DMS79 (cell line): Measurements from ENCODE around the gene LCN12.

Source experiments
- DNase-seq: peaks from one replicate; lab custom pipeline; 2025; lab: John Stamatoyannopoulos, UW

LCN12 gene, protein sequence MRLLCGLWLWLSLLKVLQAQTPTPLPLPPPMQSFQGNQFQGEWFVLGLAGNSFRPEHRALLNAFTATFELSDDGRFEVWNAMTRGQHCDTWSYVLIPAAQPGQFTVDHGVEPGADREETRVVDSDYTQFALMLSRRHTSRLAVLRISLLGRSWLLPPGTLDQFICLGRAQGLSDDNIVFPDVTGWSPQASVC

DNA sequence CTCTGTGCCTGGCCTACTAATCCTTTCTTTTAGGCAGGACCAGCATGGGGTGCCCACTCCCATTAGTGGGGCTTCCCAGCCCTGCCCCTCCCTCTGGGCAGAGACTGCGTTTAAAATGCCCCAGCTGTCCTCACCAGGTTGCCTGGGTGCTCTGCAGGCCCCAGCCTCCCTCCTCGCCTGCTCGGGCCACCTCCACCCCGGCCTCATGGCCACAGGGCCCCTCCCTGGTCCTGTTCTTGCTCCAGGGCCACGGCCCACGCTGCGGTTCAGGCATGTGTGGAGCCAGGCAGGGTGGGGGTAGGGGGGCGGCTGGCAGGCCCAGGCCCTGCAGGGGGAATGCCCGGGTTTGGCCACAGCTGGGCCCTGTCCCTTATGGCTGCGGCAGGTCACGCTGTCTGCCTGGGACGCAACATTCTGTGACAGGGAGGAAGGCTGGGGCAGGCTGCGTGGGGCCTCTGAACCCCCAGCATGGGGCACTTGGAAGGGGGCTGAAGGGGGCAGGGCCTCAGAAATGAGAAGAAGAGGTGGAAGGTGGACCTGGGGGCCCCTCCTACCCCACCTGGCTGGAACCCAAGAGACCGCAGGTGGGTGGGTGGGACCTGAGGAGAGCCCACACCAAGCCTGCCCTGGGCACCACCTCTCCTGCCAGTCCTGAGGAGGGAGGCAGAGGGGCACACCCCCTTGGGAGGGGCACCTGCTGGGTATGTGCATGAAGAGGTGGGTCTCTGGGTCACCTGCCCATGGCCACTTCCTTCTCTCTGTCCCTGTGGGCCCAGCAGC is at the start of gene LCN12:
Gene LCN12, plus strand, starts transcription at position 733 of the 780 bp plus-strand sequence. CDS start 55 bp downstream, outside the sequence.
- DNase-seq, result no peak

DNA sequence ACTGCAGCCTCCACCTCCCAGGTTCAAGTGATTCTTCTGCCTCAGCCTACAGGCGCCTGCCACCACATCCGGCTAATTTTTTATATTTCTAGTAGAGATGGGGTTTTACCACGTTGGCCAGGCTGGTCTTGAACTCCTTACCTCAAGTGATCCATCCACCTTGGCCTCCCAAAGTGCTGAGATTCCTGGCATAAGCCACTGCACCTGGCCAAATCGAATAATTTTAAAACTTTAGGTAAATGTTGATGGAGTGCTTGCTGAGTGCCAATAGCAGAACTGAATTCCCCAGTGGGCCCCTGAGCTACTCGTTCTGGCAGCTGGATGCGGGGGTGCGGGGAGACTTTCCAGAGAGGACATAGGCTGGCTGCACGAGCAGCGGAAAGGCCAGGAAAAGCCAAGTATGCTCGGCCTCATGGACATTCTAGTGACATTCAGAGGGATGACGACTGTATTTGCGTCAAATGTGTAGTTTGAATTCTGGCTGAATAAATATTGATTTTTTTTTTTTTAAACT is 49.0 kb upstream of the LCN12 start:
- DNase-seq, result no peak

DNA sequence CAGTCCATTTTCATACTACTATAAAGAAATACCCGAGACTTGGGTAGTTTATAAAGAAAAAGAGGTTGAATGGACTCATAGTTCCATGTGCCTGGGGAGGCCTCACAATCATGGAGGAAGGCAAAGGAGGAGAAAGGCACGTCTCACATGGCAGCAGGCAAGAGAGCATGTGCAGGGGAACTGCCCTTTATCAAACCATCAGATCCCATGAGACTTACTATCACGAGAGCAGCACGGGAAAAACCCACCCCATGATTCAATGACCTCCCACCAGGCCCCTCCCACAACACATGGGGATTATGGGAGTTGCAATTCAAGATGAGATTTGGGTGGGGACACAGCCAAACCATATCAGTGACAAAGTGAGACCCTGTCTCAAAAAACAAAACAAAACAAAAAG is 45.8 kb upstream of the LCN12 start:
- no peak for DNase-seq

DNA sequence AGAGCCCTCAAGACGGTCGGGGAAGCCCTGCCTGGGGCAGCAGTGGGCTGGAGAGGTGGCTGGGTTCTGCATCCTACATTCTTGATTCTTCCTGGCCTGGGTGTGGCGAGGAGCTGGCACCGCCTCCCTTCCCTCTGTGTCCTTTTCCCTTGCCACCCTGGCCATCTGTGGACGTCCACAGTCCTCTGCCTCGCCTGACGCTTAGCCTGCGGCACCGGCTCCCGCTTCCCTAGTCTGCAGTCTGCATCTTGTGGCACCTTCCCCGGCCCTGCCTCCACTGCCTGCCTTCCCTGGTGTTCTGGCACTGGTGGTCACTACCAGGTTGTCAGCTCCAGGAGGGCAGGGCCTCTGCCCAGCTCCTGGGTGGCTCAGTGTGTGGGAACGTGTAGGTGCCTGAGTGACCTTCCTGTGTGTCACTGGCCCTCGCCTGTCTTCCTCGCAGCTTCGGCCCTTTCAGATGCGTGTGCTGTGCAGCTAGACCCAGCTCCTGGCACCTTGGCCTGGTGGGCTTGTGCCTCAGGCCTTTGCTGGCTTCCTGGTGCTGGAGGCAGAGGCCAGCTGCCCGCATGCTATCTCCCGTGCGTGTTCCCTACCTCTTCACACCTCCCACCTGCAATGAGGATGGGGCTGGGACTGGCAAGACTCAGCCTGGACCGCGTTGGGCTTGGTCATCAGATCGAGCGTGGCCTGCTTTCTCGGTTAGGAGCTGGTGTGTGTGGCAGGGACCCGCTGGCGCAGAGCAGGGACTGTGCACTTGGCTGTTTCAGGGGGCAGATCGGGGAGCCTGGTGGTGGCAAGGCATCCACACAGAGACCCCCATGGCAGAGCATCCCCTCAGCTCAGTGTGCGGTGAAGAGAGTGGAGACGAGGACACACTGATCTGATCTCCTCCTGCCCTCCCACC is 44.8 kb upstream of the LCN12 start:
- no peak for DNase-seq

DNA sequence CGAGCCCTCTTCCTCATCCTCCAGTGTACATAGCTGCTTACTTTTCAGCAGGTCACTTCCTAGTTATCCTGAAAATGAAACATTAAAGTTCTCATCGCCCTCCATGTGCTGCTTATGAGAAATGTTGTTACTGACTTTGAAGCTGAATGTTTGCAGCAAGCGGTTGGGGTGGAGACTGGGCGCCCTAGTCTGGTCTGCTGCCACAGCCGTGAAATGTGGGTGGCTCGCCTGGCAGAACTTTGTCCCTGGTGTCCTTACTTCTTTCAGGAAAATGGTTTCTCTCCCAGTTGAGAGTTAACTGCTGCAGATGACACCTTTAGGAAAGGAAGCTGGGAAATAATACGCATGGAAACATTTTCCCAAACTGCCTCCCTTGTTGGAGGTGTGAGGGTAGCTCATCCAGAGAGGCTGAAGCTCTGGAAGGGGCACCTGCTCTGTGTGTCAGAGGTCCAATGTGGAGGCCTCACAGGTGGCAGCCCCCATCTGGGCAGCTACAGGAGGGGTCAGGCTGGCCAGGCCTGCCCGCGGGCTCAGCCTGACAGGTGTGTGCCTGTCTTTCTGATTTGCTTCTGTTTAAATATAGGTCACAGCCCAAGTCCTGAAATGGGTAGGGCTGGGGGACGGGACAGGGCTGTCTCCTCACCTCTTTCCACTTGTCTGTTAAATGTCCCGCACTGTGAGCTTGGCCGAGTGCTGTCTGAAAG is 41.7 kb upstream of the LCN12 start:
- DNase-seq, result no peak

DNA sequence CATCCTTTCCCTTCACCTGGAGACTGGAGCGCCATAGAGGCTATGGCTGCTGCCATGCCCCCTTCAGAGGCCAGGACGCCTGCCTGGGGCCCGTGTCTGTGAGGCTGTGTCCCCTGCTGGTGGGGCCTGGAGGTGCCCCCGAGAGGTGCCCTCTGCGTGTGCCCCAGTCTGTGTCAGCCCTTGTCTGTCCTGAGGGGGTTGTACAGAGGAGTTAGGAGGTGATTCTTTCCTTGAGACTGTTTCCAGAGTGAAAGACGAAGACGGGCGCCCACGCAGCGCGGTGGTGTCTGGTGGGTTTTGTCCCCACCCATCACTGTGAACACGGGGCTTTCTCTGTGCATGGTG is 41.2 kb upstream of the LCN12 start:
- DNase-seq, result no peak

DNA sequence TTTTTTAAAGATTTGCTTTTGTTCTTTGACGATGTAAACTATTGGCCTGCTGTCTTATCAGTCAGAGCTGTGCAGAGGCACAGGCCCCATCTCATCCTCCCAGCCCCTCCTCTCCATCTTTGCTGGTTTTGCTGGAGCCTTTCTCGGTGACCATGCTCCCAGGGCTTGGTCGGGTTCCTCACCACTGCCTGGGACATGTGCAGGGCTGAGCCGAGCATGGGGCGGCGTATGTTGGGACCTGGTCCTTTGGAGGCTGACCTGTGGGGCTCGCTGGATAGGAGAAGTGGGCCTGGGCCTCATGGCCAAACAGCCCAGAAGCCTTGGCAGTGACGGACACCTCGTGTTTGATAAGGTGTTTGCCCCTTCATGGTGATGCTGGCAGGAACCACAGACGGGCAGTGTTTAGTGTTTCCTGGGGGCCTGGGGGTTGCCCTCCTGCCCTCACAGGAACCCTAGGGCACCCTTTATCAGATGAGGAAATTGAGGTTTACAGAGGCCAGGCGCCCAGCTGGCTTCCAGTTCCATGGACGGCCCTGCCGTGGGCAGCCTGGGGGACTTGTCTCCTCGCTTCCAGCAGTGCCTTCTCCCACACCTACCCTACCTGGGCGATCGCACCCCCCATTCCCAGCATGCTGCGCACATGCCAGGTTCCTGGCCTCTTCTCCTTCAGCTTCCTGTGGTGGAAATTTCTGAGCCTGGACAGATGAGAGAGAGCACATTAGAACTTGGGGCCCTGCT is 38.2 kb upstream of the LCN12 start:
- DNase-seq, result no peak

DNA sequence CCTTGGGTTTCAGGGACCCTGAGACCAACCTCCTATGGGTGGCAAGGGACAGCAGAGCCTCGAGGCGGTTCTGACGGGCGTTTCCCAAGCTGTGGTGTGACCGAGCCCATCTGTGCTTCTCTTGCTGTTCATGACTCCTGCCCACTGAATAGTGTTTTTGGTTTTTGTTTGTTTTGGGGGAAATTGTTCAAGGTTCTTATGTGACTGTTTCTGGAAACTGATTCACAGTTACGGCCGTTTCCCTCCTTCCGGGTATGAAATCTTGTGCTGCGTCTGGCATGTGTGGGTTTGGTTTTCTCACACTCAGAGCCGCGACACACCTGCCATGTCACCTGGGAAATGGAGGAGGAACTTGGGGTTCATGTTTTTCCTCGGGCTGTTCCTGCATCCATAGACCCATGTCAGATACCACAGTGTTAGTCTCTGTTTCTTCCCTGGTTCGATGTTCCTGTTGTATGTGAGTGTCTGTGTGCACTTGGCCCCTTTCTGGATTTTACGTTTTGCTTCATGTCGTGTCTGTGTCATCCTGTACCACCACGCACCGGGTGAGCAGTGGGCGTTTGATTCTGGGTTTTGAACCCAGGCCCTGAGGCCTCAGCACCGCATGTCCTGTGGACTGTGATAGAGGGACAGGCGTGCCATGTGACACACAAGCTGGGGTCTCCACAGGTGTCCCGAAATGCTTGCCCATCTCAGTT is 36.3 kb upstream of the LCN12 start:
- no peak for DNase-seq

DNA sequence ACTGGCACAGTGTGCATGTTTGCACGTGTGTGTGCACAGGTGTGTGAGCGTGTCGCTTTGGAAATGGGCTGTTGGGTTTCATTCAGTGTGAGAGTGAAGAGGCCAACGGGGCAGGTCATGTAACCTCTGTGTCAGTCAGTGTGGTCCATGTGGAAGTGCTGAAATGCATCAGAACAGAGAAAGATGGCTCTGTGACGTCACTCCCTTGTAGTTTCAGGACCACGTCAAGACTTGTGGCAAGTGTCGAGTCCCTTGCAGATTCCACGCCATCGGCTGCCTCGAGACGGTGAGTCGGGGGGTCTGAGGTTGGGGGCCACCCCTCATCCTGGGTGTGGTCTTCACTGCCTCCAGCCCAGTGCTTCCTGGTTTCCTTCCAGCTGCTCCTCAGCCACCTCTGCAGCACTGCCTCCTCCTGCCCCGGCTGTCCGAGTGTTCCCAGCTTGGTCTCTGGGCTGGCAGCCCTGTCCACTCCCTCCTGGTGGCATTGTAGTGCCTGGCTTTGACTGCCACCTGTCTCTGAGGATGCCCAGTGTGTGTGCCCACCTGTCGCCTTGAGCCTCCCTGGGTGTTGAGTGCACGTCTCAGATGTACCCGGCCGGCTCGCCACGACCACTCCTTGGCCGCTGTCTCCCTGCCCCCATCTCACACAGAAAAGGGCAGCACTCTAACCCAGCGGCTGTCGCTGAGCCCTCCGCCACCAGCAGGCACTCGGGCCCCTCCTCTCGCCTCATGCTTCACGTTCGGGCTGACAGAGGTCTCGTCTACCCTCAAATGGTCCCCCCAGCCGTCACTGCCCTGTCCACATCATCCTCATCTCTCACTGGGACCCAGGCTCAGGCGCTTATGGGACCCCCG is 35.5 kb upstream of the LCN12 start:
- DNase-seq, result no peak

DNA sequence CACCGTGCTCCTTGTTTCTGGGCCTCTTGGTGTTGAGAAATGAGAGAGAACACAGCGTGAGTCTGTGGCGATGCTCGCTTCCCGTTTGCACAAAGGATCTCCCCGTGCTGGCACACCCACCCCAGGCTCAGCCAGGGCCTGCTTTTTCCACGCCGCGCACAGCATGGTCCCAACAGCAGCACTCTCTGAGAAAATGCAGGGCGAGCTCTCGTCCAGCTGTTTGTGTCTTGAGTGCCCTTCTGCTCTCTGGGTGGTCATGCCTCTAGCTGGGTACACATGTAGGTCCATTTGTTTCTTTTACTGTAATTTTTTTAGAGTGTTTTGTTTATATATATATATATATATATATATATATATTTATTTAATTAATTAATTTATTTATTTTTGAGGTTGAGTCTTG is 34.2 kb upstream of the LCN12 start:
- no peak for DNase-seq

DNA sequence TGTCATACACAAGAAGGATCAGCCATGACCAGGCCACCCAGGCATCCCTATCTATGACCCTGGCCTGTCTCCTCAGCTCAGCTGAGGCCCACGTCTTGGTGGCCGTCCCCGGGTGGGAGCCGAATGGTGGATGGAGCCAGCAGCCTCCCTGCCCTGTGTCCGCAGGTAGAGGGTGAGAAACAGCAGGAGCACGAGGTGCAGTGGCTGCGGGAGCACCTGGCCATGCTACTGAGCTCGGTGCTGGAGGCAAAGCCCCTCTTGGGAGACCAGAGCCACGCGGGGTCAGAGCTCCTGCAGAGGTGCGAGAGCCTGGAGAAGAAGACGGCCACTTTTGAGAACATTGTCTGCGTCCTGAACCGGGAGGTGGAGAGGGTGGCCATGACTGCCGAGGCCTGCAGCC is 32.0 kb upstream of the LCN12 start:
- DNase-seq, result no peak

DNA sequence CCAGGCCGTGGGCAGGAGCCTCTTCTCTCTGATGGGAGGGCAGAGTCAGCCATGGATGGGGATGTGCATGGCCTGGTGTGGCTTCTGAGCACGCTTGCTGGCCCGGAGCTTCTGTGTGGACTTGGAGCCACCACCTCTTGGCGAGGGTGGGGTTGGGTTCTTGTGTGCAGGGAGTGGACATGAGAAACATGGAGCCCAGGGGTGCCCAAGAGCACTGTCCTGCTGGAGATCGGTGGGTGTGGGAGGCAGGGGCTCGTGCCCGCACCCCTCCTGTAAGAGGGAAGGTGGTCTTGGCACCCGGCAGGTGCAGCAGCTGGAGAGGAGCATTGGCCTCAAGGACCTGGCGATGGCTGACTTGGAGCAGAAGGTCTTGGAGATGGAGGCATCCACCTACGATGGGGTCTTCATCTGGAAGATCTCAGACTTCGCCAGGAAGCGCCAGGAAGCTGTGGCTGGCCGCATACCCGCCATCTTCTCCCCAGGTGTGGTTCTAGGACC is 31.3 kb upstream of the LCN12 start:
- no peak for DNase-seq

DNA sequence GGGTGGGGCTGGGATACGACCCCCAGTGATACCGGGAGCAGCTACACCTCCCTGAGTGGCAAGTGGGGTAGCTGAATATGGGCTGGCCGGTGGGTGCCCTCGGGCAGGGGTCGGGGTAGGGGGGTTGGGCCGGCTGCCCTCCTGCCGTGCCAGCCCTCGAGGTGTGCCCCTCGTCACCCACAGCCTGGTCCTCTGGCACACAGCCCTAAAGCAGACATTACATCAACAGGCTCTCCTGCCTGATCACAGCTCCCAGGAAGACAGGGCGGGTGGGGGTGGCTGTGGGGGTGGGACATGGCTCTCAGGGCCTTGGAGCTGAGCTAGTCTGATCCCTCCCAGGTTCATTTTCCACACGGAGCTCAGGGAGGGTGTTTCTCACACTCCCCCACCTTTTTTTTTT is 30.8 kb upstream of the LCN12 start:
- DNase-seq, result no peak

DNA sequence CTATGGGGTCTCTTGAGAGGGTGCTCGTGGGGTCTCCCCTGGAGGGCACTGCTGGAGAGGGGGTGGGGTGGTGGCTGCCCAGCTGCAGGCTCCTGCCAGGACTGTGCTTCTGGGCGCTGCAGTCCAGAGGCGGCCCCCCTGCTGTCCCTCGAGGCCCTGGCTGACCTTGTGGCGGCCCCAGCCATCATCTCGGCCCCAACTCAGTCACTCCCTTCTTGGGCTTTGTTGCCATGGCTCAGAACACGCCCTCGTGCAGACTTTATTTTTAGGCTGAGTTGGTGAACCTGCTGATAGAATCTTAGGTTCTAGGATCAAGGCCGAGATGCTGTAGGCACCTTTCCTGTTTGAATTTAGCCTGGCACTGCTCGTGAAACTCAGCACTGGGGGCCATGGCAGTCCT is 30.4 kb upstream of the LCN12 start:
- no peak for DNase-seq

DNA sequence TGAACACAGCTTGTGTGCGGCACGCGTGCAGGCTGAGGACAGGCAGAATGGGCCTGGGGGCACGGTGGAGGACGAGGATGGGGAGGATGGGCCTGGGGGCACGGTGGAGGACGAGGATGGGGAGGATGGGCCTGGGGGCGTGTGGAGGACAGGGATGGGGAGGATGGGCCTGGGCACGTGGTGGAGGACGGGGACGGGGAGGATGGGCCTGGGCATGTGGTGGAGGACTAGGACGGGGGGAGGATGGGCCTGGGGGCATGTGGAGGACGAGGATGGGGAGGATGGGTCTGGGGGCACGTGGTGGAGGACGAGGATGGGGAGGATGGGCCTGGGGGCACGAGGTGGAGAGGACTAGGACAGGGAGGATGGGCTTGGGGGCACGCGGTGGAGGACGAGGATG is 29.5 kb upstream of the LCN12 start:
- DNase-seq, result no peak

DNA sequence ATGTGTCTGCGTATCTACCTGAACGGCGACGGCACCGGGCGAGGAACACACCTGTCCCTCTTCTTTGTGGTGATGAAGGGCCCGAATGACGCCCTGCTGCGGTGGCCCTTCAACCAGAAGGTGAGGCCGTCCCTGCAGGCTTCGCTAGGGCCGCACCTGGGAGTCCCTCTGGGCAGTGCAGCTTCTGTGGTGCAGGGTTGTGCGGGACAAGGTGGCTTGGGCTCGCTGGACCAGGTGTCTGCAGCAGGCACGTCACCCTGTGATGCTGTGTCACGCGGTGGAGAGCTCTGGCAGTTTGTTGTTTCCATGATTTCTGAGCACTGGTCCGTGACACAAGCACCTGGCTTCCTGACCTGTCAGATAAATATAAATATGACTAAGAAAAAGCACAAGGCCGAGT is 28.2 kb upstream of the LCN12 start:
- no peak for DNase-seq

DNA sequence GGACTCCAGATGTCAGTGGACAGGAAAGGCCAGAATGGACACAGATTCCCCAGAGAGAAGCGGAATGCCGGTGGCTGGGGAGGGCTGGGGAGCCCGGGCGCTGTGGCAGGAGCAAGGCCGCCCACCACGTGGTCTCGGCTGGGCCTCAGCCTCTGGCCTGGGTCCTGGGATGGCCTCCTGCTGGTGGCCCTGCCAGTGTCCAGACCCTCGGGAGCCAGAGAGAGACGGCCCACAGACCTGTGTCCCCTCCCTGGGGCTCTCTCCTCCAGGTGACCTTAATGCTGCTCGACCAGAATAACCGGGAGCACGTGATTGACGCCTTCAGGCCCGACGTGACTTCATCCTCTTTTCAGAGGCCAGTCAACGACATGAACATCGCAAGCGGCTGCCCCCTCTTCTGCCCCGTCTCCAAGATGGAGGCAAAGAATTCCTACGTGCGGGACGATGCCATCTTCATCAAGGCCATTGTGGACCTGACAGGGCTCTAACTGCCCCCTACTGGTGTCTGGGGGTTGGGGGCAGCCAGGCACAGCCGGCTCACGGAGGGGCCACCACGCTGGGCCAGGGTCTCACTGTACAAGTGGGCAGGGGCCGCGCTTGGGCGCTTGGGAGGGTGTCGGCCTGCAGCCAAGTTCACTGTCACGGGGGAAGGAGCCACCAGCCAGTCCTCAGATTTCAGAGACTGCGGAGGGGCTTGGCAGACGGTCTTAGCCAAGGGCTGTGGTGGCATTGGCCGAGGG is 26.5 kb upstream of the LCN12 start:
- no peak for DNase-seq

DNA sequence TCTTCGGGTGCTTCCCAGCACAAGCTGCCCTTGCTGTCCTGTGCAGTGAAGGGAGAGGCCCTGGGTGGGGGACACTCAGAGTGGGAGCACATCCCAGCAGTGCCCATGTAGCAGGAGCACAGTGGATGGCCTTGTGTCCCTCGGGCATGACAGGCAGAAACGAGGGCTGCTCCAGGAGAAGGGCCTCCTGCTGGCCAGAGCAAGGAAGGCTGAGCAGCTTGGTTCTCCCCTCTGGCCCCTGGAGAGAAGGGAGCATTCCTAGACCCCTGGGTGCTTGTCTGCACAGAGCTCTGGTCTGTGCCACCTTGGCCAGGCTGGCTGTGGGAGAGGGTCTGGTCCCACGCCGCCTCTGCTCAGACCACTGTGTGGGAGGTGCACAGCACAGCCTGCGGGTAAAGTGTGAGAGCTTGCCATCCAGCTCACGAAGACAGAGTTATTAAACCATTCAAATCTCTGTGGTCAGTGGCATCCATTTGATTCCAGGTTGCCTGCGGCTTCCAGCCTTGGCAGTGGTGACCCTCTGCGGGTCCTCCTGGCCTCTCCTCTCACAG is 25.8 kb upstream of the LCN12 start:
- no peak for DNase-seq

DNA sequence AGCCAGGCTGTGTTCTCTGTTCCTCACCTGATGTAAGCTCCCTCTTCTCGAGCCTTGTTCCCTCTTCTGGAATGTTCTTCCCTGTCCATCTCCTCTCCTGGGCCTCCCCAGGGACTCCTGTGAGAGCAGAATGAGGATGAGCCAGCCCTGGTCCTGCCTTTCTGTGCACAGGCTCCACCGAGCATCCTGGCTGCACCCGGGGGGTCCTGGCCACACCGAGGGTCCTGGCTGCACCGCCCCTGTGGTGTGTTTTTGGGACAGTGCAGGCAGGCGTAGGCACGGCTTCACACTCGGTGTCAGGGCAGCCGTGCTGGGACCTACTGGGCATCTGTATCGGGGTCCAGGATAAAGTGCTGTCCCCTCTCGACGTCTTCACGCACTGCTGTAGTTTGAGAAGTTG is 25.3 kb upstream of the LCN12 start:
- no peak for DNase-seq
